ENCODE results near the gene MTA3. TPM values are rescaled to one million over a fixed set of nuclear protein-coding genes. Genes with fewer than 3 reads are reported as not detected.

Gene MTA3
- total RNA-seq, 4 donors from 2014 or later, result 40.0 to 73.2 (median 54.3) TPM

DNA sequence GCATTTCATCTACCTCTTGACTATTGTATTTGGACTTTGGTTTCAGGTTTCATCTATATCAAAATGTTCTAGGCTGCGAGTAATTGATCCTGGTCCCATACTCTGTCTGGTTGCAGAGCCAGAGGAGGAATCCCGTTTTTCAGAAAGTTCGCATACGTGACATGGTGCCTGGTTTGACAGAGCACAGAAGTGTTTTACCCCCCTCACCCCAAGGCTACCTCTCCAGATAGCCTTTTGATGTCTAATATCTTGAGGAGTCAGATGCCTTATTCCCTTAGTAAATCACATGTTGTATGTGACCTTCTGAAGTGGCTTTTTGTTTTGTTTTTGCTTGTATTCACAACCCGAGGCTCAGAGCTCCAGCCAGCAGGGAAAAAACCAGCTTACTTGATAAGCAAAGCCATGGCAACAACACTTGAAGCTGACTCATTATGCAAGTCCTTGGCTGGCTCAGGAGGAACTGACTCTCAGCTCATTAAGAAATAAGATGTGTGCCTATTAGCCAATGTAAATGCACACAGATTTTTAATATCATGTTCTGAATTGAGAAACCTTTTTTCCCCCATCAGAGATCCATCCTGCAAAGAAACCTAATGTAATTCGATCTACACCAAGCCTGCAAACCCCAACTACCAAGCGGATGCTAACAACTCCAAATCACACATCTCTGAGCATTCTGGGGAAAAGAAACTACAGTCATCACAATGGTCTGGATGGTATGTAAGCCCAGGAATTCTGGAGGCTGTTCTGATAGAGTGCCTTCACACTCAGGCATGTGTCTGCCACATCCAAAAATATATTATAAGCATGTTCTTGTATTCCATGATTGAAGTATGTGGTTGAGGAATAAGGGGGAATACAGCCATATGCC, 154.1 kb downstream of the MTA3 start:
- Histone ChIP-seq H3K9me3 (no peaks in the 10 kb centered on the region), H3K27ac (peak overlapping the region in 1 of 4 donors; percentile 3), H3K4me3 (no peak overlapping the region), H3K4me1 (peaks cover 0 to 21% (median 12%) of the 10 kb centered on the region in 4 donors), H3K36me3 (no peaks in the 10 kb centered on the region), H3K27me3 (no peaks in the 10 kb centered on the region)
- WGBS, 2 donors (ENCODE audit: low coverage in 1 of 2), result 64 to 74% methylated on average over 7 of the region's 7 CpGs
- TF ChIP-seq POLR2A (IDR thresholded peaks at IDR 0.05), result no peak
- no peak for TF ChIP-seq EP300 (IDR thresholded peaks at IDR 0.05; ENCODE audit: low read depth)
- TF ChIP-seq, protein P1, sequence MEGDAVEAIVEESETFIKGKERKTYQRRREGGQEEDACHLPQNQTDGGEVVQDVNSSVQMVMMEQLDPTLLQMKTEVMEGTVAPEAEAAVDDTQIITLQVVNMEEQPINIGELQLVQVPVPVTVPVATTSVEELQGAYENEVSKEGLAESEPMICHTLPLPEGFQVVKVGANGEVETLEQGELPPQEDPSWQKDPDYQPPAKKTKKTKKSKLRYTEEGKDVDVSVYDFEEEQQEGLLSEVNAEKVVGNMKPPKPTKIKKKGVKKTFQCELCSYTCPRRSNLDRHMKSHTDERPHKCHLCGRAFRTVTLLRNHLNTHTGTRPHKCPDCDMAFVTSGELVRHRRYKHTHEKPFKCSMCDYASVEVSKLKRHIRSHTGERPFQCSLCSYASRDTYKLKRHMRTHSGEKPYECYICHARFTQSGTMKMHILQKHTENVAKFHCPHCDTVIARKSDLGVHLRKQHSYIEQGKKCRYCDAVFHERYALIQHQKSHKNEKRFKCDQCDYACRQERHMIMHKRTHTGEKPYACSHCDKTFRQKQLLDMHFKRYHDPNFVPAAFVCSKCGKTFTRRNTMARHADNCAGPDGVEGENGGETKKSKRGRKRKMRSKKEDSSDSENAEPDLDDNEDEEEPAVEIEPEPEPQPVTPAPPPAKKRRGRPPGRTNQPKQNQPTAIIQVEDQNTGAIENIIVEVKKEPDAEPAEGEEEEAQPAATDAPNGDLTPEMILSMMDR (IDR thresholded peaks at IDR 0.05), result no peak
- no peak for TF ChIP-seq POLR2AphosphoS5 (IDR thresholded peaks at IDR 0.05)
- peak; percentile 13 for DNase-seq
- in situ Hi-C loops (cut with MboI; ENCODE audit: low pct_ligation_motif_present in 1 of 4, low pct_unique_long_range_greater_than_20kb in 1 of 4, low sequenced_read_pairs in 3 of 4), result no loop called here
- intact Hi-C loops (cut with DNase I; ENCODE audit: low total_unique reads), result no loop called here

DNA sequence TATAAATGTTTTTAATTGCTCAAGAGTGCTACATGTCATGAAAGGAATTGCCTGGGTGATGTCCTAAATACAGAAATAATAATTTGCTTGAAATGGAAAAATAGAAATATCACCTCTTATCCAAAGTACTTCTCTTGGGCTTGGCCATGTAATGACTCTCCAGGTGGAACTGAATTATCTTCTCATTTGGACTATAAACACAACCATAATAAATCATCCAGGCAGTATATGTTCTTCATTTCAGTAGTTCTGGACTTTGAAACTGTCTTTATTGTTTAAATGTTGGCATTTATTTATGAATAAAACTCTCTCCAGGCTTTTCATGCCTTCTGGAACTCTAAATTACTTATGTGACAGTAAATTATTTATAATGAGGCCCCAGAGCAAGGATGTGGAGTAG, 155.0 kb downstream of the MTA3 start:
- no peak for DNase-seq
- intact Hi-C loops (cut with DNase I; ENCODE audit: low total_unique reads) (no loop called here), in situ Hi-C loops (cut with MboI; ENCODE audit: low pct_ligation_motif_present in 1 of 4, low pct_unique_long_range_greater_than_20kb in 1 of 4, low sequenced_read_pairs in 3 of 4) (no loop called here)
- no peak overlapping the region for H3K27ac ChIP-seq
- no peak overlapping the region for H3K4me3 ChIP-seq
- H3K27me3 ChIP-seq, result no peaks in the 10 kb centered on the region
- no peak for TF ChIP-seq EP300 (IDR thresholded peaks at IDR 0.05; ENCODE audit: low read depth)
- TF ChIP-seq POLR2A (IDR thresholded peaks at IDR 0.05), result no peak
- TF ChIP-seq, protein P1 (IDR thresholded peaks at IDR 0.05), result no peak
- no peak for TF ChIP-seq POLR2AphosphoS5 (IDR thresholded peaks at IDR 0.05)
- no peaks in the 10 kb centered on the region for H3K36me3 ChIP-seq
- no peaks in the 10 kb centered on the region for H3K9me3 ChIP-seq
- H3K4me1 ChIP-seq, result peaks cover 0 to 21% (median 12%) of the 10 kb centered on the region in 4 donors

DNA sequence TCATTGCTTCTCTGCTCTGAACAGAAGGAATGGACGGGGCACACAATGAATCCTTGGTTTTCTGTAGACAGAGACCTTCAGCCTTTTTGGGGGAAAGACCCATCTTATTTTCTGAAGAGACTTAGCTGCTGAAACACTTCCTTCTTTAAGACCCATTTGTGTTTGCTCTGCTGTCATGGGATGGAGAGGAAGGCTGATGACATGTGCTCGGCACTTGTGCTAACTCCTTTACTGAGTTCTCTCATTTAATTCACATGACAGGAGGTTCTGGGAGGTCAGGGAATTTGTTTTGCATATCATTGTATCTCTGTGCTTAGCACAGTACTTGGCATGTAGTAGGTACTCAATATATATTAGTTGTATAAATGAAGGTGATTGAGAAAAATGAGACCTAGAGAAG, 156.5 kb downstream of the MTA3 start:
- no peaks in the 10 kb centered on the region for H3K36me3 ChIP-seq
- no peak for DNase-seq
- peaks cover 7% of the 10 kb centered on the region in 2 donors for H3K9me3 ChIP-seq
- H3K27ac ChIP-seq, result no peak overlapping the region
- H3K4me3 ChIP-seq, result no peak overlapping the region
- peaks cover 0 to 21% (median 12%) of the 10 kb centered on the region in 4 donors for H3K4me1 ChIP-seq
- H3K27me3 ChIP-seq, result no peaks in the 10 kb centered on the region
- intact Hi-C loops (cut with DNase I; ENCODE audit: low total_unique reads) (no loop called here), in situ Hi-C loops (cut with MboI; ENCODE audit: low pct_ligation_motif_present in 1 of 4, low pct_unique_long_range_greater_than_20kb in 1 of 4, low sequenced_read_pairs in 3 of 4) (no loop called here)
- TF ChIP-seq EP300 (IDR thresholded peaks at IDR 0.05; ENCODE audit: low read depth), result no peak
- TF ChIP-seq, protein P1 (IDR thresholded peaks at IDR 0.05), result no peak
- no peak for TF ChIP-seq POLR2AphosphoS5 (IDR thresholded peaks at IDR 0.05)
- no peak for TF ChIP-seq POLR2A (IDR thresholded peaks at IDR 0.05)
- 83 to 94% methylated on average over 2 of the region's 2 CpGs for WGBS, 2 donors (ENCODE audit: low coverage in 1 of 2)

DNA sequence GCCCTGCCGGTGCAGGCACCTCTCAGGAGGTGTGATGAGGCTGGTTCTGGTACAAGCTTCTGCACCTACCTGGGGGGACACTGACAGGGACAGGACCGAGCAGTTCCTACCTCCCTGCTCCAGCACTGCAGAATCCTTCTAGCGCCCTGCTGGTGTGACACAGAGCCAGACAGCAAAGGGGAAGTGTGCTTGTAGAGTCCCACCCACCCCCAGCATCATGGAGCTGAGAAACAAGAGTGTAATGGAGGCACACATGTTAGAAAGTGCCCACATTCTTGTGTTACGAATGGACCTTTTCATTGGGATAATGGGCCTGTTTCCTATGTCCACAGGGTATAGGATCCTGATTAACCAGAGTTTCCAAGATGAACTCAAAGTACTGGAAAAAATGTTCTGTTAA, 157.2 kb downstream of the MTA3 start:
- H3K4me3 ChIP-seq, result no peak overlapping the region
- H3K4me1 ChIP-seq, result peaks cover 0 to 21% (median 12%) of the 10 kb centered on the region in 4 donors
- no peaks in the 10 kb centered on the region for H3K36me3 ChIP-seq
- H3K27ac ChIP-seq, result no peak overlapping the region
- 84% methylated on average over 4 of the region's 4 CpGs; no CpG with 5 or more reads in 1 of the 2 donors for WGBS, 2 donors (ENCODE audit: low coverage in 1 of 2)
- TF ChIP-seq, protein P1 (IDR thresholded peaks at IDR 0.05), result no peak
- TF ChIP-seq POLR2AphosphoS5 (IDR thresholded peaks at IDR 0.05), result no peak
- TF ChIP-seq EP300 (IDR thresholded peaks at IDR 0.05; ENCODE audit: low read depth), result no peak
- TF ChIP-seq POLR2A (IDR thresholded peaks at IDR 0.05), result no peak
- in situ Hi-C loops (cut with MboI; ENCODE audit: low pct_ligation_motif_present in 1 of 4, low pct_unique_long_range_greater_than_20kb in 1 of 4, low sequenced_read_pairs in 3 of 4), result no loop called here
- intact Hi-C loops (cut with DNase I; ENCODE audit: low total_unique reads), result no loop called here
- no peaks in the 10 kb centered on the region for H3K27me3 ChIP-seq
- DNase-seq, result no peak
- H3K9me3 ChIP-seq, result peaks cover 8 to 10% of the 10 kb centered on the region in 2 donors

Measured in transverse colon (tissue), 4 donors.